ENCODE results near the gene CPOX.

The CPOX gene

DNA sequence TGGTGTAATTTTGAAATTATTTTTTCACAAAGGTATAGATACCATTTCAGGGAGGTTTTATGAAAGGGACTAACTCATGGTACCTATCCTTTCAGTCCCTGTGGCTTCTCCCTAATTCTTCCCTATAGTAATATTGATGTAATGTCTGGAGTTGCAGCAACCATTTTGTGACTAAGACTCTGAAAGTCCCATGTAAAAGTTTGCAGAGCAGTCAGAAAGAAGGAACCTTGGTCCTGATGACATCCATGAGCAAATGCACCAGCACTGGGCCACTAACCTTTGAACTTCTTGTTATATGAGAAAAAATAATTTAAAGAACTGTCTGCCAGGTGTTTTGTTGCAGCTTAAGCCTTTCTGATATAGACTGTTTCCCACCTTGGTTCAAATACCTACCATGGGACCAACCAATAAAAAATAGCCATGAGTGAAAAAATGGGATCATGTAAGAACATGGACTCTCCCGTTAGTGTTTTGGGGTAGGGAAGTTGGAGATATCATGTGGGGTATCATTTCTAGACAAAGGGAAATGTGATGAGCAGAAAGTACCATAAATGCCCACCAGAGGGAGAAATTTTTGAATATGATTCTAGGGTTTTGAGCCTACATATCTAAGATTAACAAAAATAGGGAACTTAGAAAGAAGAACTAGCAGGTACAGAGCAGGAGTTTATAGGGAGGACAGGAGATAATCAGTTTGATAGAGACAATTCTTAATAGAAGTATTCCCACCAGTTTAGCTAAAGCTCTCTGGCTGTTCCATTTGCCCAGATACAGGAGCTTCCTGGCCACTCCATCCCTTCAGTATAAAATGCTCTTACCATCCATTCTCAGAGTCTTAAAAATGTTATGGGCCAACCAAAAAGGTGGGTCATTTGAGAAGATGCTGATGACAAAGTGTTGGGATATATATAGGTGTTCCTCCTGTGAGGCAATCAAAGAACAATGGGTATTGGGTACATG is 3.4 kb upstream of the CPOX start:
- Histone ChIP-seq H3K9ac (no peak overlapping the region), H3K4me2 (no peak overlapping the region), H3K4me3 (no peak overlapping the region), H3K27me3 (no peaks in the 10 kb centered on the region), H3K9me3 (no peaks in the 10 kb centered on the region), H3K27ac (no peak overlapping the region), H3K4me1 (peaks cover 25% of the 10 kb centered on the region), H4K20me1 (peaks cover 12% of the 10 kb centered on the region; the same call in 1 of the 2 replicates), H3K36me3 (no peaks in the 10 kb centered on the region)
- TF ChIP-seq Cebpa-rat (IDR thresholded peaks at IDR 0.05), result no peak

DNA sequence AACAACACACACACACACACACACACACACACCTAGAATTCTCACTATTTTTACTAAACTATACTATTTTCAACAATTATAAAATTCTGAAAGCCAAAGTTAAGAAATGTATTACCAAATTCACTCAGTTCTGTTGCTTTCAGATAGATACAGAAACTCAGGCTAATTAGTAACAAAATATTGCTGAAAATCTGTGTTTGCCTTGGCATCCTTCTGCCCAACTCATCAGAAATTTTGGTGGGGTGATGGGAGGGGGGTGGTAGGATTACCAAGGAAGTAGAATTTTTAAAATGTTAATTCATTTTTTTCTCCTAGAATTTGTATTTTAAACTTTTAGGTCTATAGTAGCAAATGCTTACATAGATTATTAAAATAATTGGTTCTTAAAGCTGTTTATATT is 2.7 kb upstream of the CPOX start:
- Histone ChIP-seq H3K27ac (no peak overlapping the region), H3K4me3 (no peak overlapping the region), H3K4me2 (no peak overlapping the region), H3K9ac (no peak overlapping the region), H4K20me1 (peaks cover 12% of the 10 kb centered on the region; the same call in 1 of the 2 replicates), H3K36me3 (peaks cover under 1% of the 10 kb centered on the region; the same call in 1 of the 2 replicates), H3K4me1 (peaks cover 25% of the 10 kb centered on the region), H3K27me3 (no peaks in the 10 kb centered on the region), H3K9me3 (no peaks in the 10 kb centered on the region)
- TF ChIP-seq Cebpa-rat (IDR thresholded peaks at IDR 0.05), result no peak

DNA sequence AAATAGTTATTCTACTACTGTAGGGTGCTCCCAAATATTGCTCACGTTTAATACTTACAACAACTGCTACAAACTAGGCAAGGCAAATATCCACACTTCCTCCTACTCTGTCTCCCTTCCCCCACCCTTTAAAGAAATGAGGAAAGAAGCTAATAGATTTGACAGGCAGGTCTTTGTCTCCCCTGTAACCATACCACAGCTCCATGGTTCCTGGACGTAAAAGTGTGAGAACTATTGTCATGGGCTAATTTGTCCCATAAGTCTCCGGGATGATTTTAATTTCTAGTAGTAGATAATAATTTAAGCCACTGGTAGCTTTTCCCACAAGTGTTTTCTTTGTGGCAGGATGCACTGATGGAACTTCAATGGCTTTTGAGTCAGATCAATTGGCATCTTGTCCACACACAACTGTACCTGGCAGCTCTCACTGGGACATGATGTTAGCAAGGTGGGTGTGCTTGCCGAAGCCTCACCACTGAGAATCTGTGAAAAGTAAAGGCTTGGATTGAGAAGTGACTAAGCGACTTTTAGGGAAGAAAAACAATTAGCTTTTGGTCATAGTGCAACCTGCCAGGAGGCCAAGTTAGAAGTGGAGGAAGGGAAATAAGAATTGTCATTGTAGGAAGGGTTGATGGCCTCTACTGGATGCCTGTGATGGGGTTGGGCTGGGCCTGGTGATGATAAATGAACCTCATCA is 1.4 kb upstream of the CPOX start:
- Histone ChIP-seq H3K27ac (no peak overlapping the region), H3K4me2 (no peak overlapping the region), H3K9ac (no peak overlapping the region), H4K20me1 (peaks cover 12% of the 10 kb centered on the region; the same call in 1 of the 2 replicates), H3K36me3 (peaks cover 13% of the 10 kb centered on the region), H3K4me1 (peaks cover 26% of the 10 kb centered on the region), H3K4me3 (no peak overlapping the region), H3K27me3 (no peaks in the 10 kb centered on the region), H3K9me3 (no peaks in the 10 kb centered on the region)
- no peak for TF ChIP-seq Cebpa-rat (IDR thresholded peaks at IDR 0.05)

DNA sequence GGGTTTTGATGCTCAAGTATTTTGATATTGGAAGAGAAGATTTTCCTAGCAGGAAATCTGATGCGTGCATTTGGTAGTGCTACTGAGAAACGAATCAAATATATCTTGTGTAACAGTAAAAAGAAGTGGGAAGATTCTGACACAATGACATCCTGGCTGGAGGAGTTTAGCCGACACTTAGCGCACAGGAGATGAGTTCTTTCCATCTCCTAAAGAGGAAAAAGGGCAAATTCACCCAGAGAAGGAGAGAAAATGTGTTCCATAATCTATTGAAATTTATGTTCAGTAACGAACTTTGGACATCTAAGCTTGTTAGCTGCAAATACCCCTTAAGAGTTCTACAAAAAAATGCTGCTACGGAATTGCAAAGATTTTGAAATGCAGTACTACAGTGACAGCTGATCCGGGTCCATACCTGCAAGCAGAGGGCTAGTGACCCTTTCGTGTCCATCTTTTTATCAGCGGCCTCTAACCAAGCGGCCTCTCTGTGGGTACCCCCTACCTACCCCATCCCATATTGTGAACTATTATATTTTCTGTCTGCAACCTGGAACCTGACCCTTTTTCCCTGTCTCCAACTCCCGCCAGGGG is 971 bp downstream of the CPOX start:
- Histone ChIP-seq H3K4me1 (peaks cover 31% of the 10 kb centered on the region), H3K9me3 (no peaks in the 10 kb centered on the region), H3K36me3 (peaks cover 32% of the 10 kb centered on the region), H4K20me1 (peaks cover 12% of the 10 kb centered on the region; the same call in 1 of the 2 replicates), H3K27me3 (no peaks in the 10 kb centered on the region), H3K9ac (peak overlapping the region; percentile 84), H3K4me2 (peak overlapping the region; percentile 91), H3K27ac (peak overlapping the region; percentile 74; the same call in 1 of the 2 replicates), H3K4me3 (peak overlapping the region; percentile 92)
- no peak for TF ChIP-seq Cebpa-rat (IDR thresholded peaks at IDR 0.05)

GRCh38 chr3:98589331-98590036 is 3.9 kb downstream of the CPOX start:
- no peak overlapping the region for H3K4me2 ChIP-seq
- peaks cover 58% of the 10 kb centered on the region for H3K36me3 ChIP-seq
- no peak overlapping the region for H3K9ac ChIP-seq
- H3K4me1 ChIP-seq, result peaks cover 31% of the 10 kb centered on the region
- TF ChIP-seq Cebpa-rat (IDR thresholded peaks at IDR 0.05), result no peak
- H3K27ac ChIP-seq, result no peak overlapping the region
- peaks cover 12% of the 10 kb centered on the region; the same call in 1 of the 2 replicates for H4K20me1 ChIP-seq
- no peaks in the 10 kb centered on the region for H3K9me3 ChIP-seq
- no peak overlapping the region for H3K4me3 ChIP-seq
- no peaks in the 10 kb centered on the region for H3K27me3 ChIP-seq

GRCh38 chr3:98588065-98588464 is 5.3 kb downstream of the CPOX start:
- peaks cover 24% of the 10 kb centered on the region for H3K4me1 ChIP-seq
- peaks cover 72% of the 10 kb centered on the region for H3K36me3 ChIP-seq
- TF ChIP-seq Cebpa-rat (IDR thresholded peaks at IDR 0.05), result no peak
- H4K20me1 ChIP-seq, result peaks cover 12% of the 10 kb centered on the region; the same call in 1 of the 2 replicates
- H3K4me3 ChIP-seq, result no peak overlapping the region
- H3K27me3 ChIP-seq, result no peaks in the 10 kb centered on the region
- no peak overlapping the region for H3K27ac ChIP-seq
- no peak overlapping the region for H3K9ac ChIP-seq
- H3K4me2 ChIP-seq, result no peak overlapping the region
- no peaks in the 10 kb centered on the region for H3K9me3 ChIP-seq

DNA sequence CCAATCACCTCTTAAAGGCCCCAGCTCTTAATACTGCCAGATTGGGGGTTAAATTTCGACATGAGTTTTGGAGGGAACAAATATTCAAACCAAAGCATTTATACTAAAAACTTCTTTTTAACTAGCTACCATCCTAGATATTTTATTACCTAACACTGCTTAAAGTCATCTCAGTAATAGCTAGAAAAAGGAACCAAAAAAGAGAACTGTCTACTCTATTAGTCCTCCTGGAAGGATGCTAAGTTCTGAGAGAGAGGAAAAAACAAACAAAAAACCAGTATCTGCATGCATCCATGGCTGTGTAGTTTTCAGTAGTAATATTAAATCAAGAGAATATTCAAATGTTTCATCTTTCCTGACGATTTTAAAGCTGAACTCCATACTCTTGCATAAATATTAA is 5.8 kb downstream of the CPOX start:
- Histone ChIP-seq H3K27me3 (no peaks in the 10 kb centered on the region), H3K4me3 (no peak overlapping the region), H3K9ac (no peak overlapping the region), H3K4me1 (peaks cover 22% of the 10 kb centered on the region), H3K27ac (no peak overlapping the region), H4K20me1 (peaks cover 8% of the 10 kb centered on the region; the same call in 1 of the 2 replicates), H3K36me3 (peaks cover 75% of the 10 kb centered on the region), H3K9me3 (no peaks in the 10 kb centered on the region), H3K4me2 (no peak overlapping the region)
- TF ChIP-seq Cebpa-rat (IDR thresholded peaks at IDR 0.05), result no peak

GRCh38 chr3:98584547-98584946 is 8.9 kb downstream of the CPOX start:
- Histone ChIP-seq H3K36me3 (peaks cover 80% of the 10 kb centered on the region), H3K4me3 (no peak overlapping the region), H3K4me1 (peaks cover 5% of the 10 kb centered on the region), H4K20me1 (no peaks in the 10 kb centered on the region), H3K27me3 (no peaks in the 10 kb centered on the region), H3K4me2 (no peak overlapping the region), H3K27ac (no peak overlapping the region), H3K9me3 (no peaks in the 10 kb centered on the region), H3K9ac (no peak overlapping the region)
- TF ChIP-seq Cebpa-rat (IDR thresholded peaks at IDR 0.05), result no peak

DNA sequence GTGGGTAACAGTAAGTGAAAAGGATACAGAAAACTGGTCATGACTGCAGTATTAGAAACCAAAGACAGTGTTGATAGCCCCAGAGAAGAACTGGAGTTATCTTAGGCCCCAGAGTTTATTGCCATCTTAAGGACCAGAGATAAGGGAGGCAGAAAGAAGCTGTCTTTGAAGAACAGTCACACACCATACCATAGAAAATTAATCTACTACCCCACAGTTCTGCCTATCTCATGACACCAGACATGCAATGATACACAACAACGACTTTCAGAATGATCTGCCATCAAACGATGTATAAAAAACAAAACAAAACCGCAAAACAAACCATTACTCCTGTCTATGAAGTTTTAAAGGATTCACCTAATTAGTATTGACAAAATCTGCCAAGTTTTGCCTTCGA is 9.6 kb downstream of the CPOX start:
- Histone ChIP-seq H3K4me3 (no peak overlapping the region), H3K4me2 (no peak overlapping the region), H3K9ac (no peak overlapping the region), H3K9me3 (no peaks in the 10 kb centered on the region), H3K4me1 (no peaks in the 10 kb centered on the region), H3K27ac (no peak overlapping the region), H3K36me3 (peaks cover 76% of the 10 kb centered on the region), H4K20me1 (no peaks in the 10 kb centered on the region), H3K27me3 (no peaks in the 10 kb centered on the region)
- no peak for TF ChIP-seq Cebpa-rat (IDR thresholded peaks at IDR 0.05)

Measured in BLaER1 (cell line).